Measurements from ENCODE around the gene NSDHL. TPM values are rescaled to one million over a fixed set of nuclear protein-coding genes. Genes with fewer than 3 reads are reported as not detected.

Gene NSDHL
- total and polyA plus RNA-seq, 2 experiments from 2014 or later: 14.6 to 69.6 TPM

DNA sequence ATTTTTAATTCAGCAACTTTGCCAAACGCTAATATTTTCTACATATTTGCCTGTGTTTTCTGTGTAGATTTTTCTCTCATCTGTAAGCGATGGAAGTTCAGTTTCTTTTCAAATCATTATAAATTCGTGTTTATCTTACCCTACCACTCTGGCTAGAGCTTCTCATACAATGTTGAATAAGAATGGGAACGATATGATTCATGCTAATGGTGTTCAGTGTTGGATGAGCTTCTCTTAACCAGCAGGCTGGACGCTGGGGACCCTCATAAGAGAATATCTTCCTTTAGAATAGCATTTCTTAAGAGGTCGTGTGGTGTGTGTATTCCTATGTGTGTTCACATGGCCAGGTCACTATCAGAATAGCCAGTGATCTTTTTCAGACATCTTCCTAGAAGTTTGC lies 31.0 kb downstream of the NSDHL start:
- H3K4me1 ChIP-seq (ENCODE audit: low read depth): no peaks in the 10 kb centered on the region
- H3K27ac ChIP-seq: no peak overlapping the region
- TF ChIP-seq, protein P1, sequence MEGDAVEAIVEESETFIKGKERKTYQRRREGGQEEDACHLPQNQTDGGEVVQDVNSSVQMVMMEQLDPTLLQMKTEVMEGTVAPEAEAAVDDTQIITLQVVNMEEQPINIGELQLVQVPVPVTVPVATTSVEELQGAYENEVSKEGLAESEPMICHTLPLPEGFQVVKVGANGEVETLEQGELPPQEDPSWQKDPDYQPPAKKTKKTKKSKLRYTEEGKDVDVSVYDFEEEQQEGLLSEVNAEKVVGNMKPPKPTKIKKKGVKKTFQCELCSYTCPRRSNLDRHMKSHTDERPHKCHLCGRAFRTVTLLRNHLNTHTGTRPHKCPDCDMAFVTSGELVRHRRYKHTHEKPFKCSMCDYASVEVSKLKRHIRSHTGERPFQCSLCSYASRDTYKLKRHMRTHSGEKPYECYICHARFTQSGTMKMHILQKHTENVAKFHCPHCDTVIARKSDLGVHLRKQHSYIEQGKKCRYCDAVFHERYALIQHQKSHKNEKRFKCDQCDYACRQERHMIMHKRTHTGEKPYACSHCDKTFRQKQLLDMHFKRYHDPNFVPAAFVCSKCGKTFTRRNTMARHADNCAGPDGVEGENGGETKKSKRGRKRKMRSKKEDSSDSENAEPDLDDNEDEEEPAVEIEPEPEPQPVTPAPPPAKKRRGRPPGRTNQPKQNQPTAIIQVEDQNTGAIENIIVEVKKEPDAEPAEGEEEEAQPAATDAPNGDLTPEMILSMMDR (IDR thresholded peaks at IDR 0.05; ENCODE audit: low read depth, low read length): no peak
- DNase-seq (ENCODE audit: low read depth in 1 of 2, low spot score in 1 of 2): no peak
- peaks cover 8% of the 10 kb centered on the region for H3K36me3 ChIP-seq
- no peaks in the 10 kb centered on the region for H3K27me3 ChIP-seq
- H3K4me3 ChIP-seq: no peak overlapping the region
- H3K9me3 ChIP-seq (ENCODE audit: low read depth): no peaks in the 10 kb centered on the region

DNA sequence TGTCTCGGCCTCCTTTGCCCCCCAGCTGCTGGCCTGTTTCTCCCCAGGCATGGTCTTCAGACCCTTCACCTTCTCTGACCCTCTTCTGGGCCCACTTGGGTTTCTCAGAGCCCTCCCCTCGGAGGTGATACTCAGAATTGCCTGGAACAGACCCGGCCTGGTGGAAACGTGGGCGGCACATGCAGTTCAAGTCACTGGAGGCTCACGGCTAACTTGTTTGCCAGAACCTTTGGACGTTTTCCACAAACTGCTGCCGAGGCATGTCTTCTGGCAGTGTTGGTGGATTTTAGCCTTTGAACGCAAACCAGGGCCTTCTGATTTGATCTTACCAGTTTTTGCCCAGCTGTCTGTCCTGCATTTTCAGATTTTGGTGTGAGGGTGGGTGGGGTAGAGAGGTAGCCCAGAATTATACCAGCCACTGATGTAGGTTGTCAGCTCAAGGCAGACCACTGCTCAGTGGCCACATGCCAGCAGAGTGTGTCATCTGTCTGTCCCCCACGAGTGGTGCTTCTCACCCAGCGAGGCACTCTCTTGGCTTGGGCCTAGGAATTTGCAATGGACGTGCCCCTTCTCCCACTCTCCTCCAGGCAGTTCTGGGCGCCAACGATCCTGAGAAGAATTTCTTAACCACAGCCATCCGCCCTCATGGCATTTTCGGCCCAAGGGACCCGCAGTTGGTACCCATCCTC lies 34.5 kb downstream of the NSDHL start:
- Histone ChIP-seq H3K4me1 (ENCODE audit: low read depth) (no peaks in the 10 kb centered on the region), H3K27me3 (no peaks in the 10 kb centered on the region), H3K36me3 (peaks cover 5% of the 10 kb centered on the region), H3K27ac (no peak overlapping the region), H3K9me3 (ENCODE audit: low read depth) (no peaks in the 10 kb centered on the region), H3K4me3 (no peak overlapping the region)
- DNase-seq (ENCODE audit: low read depth in 1 of 2, low spot score in 1 of 2): no peak
- TF ChIP-seq, protein P1 (IDR thresholded peaks at IDR 0.05; ENCODE audit: low read depth, low read length): no peak

DNA sequence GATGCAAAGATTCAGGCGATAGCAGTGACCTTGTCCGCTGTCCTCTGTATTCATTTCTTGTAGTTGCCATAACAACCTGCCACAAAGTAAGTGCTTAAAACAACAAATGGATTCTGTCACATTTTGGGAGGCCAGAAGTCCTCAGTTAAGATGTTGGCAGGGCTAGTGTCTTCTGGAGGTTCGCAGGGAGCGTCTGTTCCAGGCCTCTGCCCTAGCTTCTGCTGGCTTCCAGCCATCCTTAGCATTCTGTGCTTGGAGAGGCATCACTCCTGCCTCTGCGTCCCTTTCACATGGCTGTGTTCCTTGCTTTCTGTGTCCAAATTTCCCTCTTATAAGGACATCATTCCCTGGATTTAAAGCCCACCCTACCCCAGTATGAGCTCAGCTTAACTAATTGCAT lies 35.5 kb downstream of the NSDHL start:
- no peaks in the 10 kb centered on the region for H3K36me3 ChIP-seq
- DNase-seq (ENCODE audit: low read depth in 1 of 2, low spot score in 1 of 2): no peak
- H3K27ac ChIP-seq: no peak overlapping the region
- H3K27me3 ChIP-seq: no peaks in the 10 kb centered on the region
- H3K4me3 ChIP-seq: no peak overlapping the region
- H3K9me3 ChIP-seq (ENCODE audit: low read depth): no peaks in the 10 kb centered on the region
- TF ChIP-seq, protein P1 (IDR thresholded peaks at IDR 0.05; ENCODE audit: low read depth, low read length): no peak
- H3K4me1 ChIP-seq (ENCODE audit: low read depth): no peaks in the 10 kb centered on the region

DNA sequence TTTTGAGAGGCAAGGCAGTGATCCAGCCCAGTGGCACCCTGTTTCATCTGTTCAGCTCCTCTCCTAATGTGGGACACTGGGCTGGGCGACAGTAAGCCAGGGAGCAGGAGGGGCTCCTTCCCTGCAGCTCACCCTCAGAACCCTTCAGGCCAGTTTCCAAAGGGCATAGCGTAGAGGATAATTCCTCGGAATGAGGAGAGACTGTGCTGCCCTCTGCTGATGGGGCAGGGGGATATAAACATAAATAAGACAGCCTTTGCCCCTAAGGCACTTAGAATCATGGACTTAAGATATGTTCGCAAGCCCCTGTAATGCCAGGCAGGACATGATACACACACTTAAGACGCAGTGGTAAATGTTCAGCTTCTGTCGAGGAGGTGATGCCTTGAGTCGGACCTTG lies 39.1 kb downstream of the NSDHL start:
- no peaks in the 10 kb centered on the region for H3K9me3 ChIP-seq (ENCODE audit: low read depth)
- no peaks in the 10 kb centered on the region for H3K4me1 ChIP-seq (ENCODE audit: low read depth)
- no peak overlapping the region for H3K27ac ChIP-seq
- no peak overlapping the region for H3K4me3 ChIP-seq
- TF ChIP-seq, protein P1 (IDR thresholded peaks at IDR 0.05; ENCODE audit: low read depth, low read length): no peak
- no peaks in the 10 kb centered on the region for H3K27me3 ChIP-seq
- no peak for DNase-seq (ENCODE audit: low read depth in 1 of 2, low spot score in 1 of 2)
- H3K36me3 ChIP-seq: no peaks in the 10 kb centered on the region

DNA sequence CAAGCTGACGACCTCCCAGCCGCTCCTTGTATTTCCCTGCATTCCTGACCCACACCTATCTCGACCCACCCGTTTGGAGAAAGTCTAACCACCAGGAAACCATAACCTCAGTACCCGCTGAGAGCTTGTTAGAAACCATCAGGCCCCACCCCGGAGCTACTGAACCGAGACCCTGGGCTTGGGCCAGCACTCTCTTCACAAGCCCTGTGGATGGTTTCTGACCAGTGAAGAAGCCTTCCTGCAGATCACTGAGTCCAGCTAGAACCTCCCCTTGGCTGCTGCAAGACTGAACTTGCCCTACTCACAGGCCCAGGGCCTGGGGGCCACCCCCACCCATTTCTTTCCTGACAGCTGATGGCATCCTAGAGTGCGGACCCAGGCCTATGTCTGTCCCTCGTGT lies 40.4 kb downstream of the NSDHL start:
- no peaks in the 10 kb centered on the region for H3K4me1 ChIP-seq (ENCODE audit: low read depth)
- no peak overlapping the region for H3K27ac ChIP-seq
- H3K9me3 ChIP-seq (ENCODE audit: low read depth): no peaks in the 10 kb centered on the region
- DNase-seq (ENCODE audit: low read depth in 1 of 2, low spot score in 1 of 2): no peak
- H3K27me3 ChIP-seq: no peaks in the 10 kb centered on the region
- TF ChIP-seq, protein P1 (IDR thresholded peaks at IDR 0.05; ENCODE audit: low read depth, low read length): no peak
- no peaks in the 10 kb centered on the region for H3K36me3 ChIP-seq
- H3K4me3 ChIP-seq: no peak overlapping the region
